GM12873 (cell line): ENCODE measurements around the gene ZNRF3.

Experiments
- CTCF ChIP-seq: IDR thresholded peaks from 2 replicates; pipeline ENCODE4 v1.5.1; 2012; ENCODE audit warnings: low read depth, mild to moderate bottlenecking, moderate library complexity, low read length, control low read depth; ENCODE audit not compliant: insufficient read depth; ENCODE audit errors: missing control alignments

The ZNRF3 gene

GRCh38 chr22:28985581-28986290 is 102.4 kb downstream of the ZNRF3 start:
- no peak for TF ChIP-seq CTCF

- TF ChIP-seq CTCF = no peak
Observed at GRCh38 chr22:28986366-28986765, 103.0 kb downstream of the ZNRF3 start.

GRCh38 chr22:28988457-28988856 is 105.1 kb downstream of the ZNRF3 start:
- no peak for TF ChIP-seq CTCF

GRCh38 chr22:28989035-28989464 is 105.7 kb downstream of the ZNRF3 start:
- no peak for TF ChIP-seq CTCF

GRCh38 chr22:28989484-28989883 is 106.1 kb downstream of the ZNRF3 start:
- TF ChIP-seq CTCF = no peak

- TF ChIP-seq CTCF = no peak
Observed at GRCh38 chr22:28989912-28990311, 106.5 kb downstream of the ZNRF3 start.

GRCh38 chr22:28992565-28993356 is 109.4 kb downstream of the ZNRF3 start:
- TF ChIP-seq CTCF = no peak
